B cell (primary cell): Measurements from ENCODE around the gene XPC.

ENCODE experiments used
- EZH2 ChIP-seq: IDR thresholded peaks from 2 replicates; pipeline ENCODE4 v1.6.1; 2012; ENCODE audit warnings: borderline replicate concordance, low read depth, mild to moderate bottlenecking, moderate library complexity, low read length; ENCODE audit not compliant: insufficient read depth, poor library complexity, severe bottlenecking
- TF ChIP-seq, protein P1 (sequence below): fragments of 200-600 bp; IDR thresholded peaks from one replicate; pipeline ENCODE4 v1.8.0; 2022; ENCODE audit warnings: antibody characterized with exemption, mild to moderate bottlenecking

GRCh38 chr3:14199641-14200040 is 21.2 kb upstream of the XPC start:
- TF ChIP-seq EZH2 = no peak
- TF ChIP-seq, protein P1, sequence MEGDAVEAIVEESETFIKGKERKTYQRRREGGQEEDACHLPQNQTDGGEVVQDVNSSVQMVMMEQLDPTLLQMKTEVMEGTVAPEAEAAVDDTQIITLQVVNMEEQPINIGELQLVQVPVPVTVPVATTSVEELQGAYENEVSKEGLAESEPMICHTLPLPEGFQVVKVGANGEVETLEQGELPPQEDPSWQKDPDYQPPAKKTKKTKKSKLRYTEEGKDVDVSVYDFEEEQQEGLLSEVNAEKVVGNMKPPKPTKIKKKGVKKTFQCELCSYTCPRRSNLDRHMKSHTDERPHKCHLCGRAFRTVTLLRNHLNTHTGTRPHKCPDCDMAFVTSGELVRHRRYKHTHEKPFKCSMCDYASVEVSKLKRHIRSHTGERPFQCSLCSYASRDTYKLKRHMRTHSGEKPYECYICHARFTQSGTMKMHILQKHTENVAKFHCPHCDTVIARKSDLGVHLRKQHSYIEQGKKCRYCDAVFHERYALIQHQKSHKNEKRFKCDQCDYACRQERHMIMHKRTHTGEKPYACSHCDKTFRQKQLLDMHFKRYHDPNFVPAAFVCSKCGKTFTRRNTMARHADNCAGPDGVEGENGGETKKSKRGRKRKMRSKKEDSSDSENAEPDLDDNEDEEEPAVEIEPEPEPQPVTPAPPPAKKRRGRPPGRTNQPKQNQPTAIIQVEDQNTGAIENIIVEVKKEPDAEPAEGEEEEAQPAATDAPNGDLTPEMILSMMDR = no peak
